SKM-1 (cell line): Measurements from ENCODE around the gene CHMP3.
"Not testable (repeated sequence)": the region's sequence is repeated elsewhere in the genome, so short reads cannot be mapped to it uniquely, and the experiment has no call there.

Source experiments
- DNase-seq: peaks from one replicate; lab custom pipeline; 2025; ENCODE audit not compliant: unreplicated experiment; lab: John Stamatoyannopoulos, UW

Gene CHMP3

DNA sequence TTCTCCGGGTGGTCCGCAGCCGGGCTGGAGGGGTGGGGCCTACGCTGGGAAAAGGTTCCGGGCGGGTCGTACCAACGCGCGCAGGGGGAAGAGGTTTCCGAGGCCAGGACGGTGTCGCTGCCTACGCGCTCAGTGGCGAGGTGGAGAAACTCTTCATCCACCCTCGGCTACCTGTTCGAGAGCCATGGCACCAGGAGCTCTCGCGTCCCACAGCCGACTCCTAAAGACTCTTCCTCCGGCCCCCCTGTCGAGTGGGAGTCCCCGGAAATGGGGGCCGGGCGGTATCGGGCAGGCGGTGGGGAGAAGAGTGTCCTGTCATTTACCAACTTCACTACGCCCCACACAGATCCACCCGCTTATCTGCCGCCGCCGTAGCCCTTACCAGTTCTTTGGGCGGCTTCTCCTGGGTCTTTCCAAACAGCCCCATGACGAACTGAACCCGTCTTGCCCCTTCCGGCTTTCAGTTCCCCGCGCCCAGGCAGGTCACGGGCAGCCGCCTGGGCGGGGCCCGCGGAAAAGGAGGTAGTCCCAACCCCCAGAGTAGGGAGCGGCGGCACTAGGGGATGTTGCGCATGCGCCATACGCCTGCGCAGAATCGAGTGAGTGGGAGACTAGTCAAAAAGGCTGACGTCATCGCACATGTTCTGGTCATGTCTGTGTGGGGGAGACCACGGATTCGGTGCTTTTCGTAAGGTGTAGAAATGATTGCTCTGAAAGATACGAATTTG lies at the start of gene CHMP3:
CHMP3 (minus strand) TSS at position 522 of the 728 bp plus-strand sequence; CDS start at position 427, 95 bp downstream.
- DNase-seq: peak; percentile 98

GRCh38 chr2:86610871-86611270 lies 47.6 kb upstream of the CHMP3 start:
- no peak for DNase-seq

DNA sequence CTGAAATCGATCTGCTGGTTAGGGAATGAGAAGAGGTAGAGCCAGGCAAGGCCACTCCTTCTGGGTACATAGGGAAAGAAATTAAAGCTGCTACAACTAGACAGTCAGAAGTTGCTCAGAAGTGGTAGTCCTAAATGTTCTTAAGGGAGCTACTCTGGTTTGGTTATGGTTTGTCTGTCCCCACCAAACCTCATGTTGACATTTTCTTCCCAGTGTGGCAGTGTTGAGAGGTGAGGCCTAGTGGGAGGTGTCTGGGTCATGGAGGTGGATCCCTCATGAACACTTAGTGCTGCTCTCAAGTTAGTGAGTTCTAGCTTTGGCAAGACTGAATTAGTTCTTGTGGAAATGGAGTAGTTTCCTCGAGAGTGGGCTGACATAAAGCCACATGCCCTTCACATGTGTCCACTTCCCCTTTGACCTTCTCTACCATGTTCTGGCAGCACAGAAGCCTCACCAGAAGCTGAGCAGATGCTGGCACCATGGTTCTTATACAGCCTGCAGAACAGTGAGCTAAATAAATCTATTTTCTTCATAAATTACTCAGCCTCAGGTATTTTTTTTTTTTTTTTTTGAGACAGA lies 45.7 kb upstream of the CHMP3 start:
- DNase-seq: no peak

DNA sequence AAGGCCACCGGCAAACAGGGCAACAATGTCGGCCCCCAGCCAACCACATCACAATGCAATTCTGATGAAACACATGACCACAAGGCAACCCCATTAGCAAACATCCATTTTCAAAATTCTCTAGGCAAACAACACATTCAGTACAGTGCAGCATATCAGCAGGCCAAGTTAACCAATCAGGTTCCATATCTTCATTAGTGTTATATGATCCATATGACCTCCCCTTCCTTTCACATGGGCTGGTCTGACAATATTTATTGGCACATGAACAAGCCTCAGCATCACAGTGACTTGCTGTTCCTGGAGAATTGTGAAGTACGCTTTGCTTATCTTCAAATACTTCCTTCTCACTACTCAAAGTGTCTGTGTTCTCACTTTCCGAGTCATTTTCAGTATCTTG lies 40.7 kb upstream of the CHMP3 start:
- no peak for DNase-seq

DNA sequence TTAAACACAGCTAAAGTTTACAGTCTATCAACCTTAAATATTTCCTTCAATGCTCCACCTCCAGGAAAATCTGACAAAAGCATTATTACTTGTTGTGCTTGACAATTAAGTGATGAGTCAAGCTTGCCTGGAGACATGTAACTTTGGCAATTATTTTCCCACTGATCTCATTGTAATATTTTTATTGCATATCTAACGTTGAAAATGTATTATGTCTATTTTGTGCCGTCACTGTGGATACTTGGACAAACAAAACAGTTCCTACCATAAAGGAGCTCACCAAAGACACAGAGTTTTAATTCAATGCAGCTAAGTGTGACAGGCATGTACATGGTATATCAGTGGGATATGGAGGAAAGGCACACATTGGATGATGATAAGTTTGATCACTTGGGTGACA lies 35.7 kb upstream of the CHMP3 start:
- DNase-seq: no peak

GRCh38 chr2:86596118-86596517 lies 32.9 kb upstream of the CHMP3 start:
- no peak for DNase-seq

DNA sequence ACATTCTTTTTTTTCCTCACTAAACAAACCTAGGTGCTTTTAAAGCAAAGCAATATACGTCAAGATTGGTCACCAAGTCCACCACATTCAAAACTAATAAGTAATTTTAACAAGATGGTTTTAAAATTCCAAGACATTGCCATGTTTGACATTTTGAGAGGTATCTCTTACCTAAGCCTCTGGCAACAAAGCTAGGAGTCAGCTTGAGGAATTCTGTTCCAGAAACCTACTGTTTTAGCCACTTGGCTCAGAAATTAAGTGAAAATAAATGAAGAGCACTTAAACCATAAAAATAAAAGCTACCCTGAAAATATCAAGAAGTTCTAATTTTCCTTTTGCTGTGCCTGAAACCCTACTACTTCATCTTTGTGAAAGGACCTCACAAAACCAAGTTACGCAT lies 30.0 kb upstream of the CHMP3 start:
- DNase-seq: no peak

DNA sequence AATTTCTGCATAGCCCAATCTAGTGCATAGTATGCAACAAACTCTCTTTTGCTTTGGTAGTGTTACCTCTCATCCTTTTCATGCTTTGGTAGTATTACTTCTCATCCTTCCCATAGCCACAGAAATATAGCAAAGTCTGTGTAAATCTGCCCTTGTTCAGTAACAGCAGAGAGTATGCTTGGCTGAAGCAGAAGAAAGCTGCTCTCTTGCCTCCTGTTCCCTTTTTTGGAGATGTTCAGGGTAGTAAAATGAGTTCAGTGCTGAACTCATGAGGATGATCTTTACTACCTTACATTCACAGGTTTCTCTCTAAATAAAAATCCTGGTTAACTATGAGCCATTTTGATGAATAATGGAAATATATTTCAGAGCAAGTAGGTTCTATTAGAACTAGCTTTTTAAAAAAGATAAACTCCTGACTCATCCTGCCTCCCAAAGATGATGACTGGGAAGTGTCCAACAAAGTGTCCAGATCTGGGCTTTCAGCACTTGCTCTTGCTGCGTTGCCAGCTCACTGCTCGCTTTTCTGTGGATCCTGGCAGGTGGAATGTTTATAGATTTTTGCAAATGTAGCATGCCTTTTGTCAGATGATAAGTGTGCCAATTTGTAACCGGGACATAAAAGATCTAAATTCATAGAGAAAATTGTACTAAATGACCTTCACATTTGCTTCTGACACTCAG lies 29.4 kb upstream of the CHMP3 start:
- no peak for DNase-seq

- DNase-seq: not testable (repeated sequence)
Observed at GRCh38 chr2:86589701-86590100, 26.5 kb upstream of the CHMP3 start.

DNA sequence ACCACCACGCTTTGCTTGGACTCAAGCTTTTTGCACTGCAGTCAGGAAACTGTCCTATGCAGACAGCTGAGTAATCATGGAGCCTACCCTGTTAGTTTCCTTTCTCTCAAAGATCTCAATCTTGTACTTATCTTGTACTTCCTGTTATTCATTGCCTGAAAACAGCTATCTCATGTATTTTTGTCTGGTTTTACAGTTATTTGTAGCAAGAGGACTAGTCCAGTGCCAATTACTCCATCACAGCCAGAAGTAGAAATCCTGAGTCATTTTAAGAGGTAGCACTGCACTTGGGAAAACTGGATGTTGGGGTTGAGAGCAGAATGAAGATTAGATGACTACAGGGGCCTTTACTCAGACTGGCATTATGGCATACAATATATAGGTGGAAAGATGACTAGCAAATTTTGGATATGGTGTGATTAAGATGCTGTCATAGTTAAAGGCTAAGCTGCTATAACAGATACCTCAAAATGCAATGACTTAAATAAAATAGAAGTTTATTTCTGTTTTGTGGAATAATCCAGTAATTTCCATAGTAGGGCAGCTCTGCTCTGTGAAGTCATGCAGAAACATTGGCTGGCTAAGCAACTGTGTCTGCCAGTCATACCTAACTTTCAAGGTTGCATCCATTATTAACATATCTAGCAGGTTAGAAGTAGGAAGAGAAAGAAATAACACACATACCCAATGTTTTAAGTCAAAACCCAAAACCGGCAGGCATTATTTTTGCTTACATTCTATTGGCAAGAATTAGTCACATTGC lies 21.1 kb upstream of the CHMP3 start:
- DNase-seq: peak; percentile 20

DNA sequence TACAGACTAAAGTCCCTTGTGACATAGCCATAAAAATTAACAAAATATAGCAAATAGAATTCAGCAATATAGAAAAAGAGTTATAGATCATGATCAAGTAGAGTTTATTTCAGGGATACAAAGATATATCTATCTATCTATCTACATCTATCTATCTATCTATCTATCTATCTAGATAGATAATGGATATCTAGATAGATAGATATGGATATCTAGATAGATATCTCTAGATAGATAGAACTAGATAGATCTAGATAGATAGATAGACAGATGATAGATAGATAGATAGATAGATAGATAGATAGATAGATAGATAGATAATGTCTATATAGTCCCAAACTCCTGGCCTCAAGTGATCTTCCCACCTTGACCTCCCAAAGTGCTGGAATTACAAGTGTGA lies 17.3 kb upstream of the CHMP3 start:
- no peak for DNase-seq

DNA sequence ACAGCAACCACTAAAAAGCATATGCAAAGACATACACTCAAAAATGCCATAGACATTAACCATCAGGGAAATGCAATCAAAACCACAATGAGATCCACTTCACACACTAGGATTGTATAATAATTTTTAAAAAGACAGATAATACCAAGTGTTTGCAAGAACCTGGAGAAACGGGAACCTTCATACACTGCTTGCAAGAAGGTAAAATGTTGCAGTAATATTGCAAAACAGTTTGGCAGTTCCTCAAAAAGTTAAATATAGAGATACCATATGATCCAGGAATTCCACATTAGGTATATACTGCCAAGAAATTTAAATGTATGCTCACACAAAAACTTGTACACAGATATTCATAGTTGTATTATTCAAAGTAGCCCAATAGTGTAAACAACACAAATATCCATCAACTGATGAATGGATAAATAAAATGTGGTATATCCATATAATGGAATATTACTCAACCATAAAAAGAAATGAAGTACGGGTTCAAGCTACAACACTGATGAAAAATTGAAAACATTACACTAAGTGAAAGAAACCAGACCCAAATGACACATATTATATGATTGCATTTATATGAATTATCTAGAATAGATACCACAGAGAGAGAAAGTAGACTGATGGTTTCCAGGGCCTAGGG lies 14.7 kb upstream of the CHMP3 start:
- DNase-seq: peak; percentile 30

GRCh38 chr2:86570059-86570458 lies 6.8 kb upstream of the CHMP3 start:
- DNase-seq: no peak

- DNase-seq: no peak
Observed at GRCh38 chr2:86566821-86567190, 3.6 kb upstream of the CHMP3 start.

GRCh38 chr2:86566158-86566820 lies 3.0 kb upstream of the CHMP3 start:
- no peak for DNase-seq

DNA sequence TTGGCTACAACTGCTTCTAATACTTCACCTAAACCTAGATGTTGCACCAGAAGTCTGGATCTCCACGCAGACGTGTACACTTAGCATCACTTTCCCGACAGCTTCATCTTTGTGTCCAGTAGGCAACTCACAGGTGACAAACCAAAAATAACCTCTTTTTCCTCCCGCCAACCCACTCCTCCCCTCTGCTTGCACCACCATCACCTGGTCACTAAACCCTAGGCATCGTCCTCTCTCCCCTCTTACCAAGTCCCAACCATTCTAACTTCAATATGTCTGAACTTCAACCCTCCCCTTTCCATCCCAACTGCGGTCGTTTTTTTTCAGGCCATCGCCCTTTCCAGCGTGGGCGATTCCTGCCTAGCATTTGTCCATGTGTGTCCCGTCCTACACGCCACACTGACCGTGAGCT lies 413 bp upstream of the CHMP3 start:
- no peak for DNase-seq

DNA sequence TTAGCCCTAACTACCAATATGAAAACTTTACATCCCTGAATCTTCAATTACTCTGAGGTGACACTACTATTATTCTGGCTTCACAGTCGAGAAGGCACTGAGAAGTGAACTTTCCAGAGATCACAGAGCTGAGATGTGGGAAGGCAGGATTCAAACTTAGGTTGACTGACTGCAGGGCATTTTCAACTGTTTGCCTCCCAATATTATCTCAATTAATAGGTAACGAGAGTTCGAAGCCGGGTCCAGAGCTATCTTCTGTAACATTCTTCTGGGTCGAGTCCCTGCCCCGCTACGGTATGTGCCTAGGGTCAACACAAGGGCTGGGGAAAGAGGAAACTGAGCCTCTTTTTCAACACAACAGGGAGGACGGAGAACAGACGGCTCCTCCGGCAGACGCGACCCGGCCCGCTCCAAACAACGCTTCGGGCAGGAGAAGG lies 740 bp downstream of the CHMP3 start:
- DNase-seq: peak; percentile 69

DNA sequence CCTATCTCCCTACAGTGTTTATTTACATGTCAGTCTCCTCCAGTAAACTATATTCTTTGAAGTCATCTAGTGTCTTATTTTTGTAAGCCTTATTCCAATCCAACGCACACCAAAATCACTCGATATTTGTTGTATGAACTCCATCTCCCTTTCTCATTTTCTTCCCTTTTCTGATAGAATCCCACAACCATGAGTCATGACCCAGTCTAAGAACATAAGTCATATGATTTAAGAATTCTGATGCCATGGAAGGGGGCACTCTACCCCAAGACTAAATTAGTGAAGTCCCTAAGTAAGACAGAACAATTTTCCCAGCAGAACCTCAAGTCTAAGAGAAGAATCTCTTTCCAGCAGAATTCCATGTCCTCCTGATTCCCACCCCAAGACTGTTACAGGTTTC lies 5.4 kb downstream of the CHMP3 start:
- DNase-seq: no peak

- no peak for DNase-seq
Observed at GRCh38 chr2:86556508-86556907, 6.7 kb downstream of the CHMP3 start.

GRCh38 chr2:86552889-86553288 lies 10.4 kb downstream of the CHMP3 start:
- DNase-seq: no peak
